NAMALWA (cell line): Measurements from ENCODE around the gene CLCN2.

Source experiments
- DNase-seq: peaks from one replicate; pipeline ENCODE4 v3.0.0-alpha.2; 2015; ENCODE audit warnings: low spot score

CLCN2 gene

DNA sequence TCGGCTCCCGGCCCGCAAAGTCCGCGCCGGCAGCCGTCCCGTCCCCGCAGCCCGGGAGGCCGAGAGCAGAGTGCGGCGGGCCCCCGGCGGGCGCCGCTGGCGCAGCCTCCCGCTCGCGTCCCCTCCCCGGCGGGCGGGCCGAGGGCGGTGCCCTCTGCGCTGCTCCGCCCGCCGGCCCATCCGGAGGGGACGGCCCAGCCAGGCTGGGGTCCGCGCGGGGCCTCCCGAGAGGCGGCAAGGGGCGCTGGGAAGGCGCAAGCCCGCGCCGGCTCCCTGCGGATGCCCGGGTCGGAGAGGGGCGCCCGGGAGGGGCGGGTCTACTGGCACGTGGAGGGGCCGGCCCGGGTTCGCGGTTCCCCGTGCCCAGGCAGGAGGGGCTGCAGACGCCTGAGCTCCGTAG is at the start of gene CLCN2, which contains the start of gene POLR2H:
Gene CLCN2, minus strand, starts transcription at position 74 of the 400 bp plus-strand sequence. CDS start 126 bp downstream, outside the sequence.
Gene POLR2H, plus strand, starts transcription at position 179 of the 400 bp plus-strand sequence. CDS start 1,783 bp downstream, outside the sequence.
- peak; percentile 61 for DNase-seq

DNA sequence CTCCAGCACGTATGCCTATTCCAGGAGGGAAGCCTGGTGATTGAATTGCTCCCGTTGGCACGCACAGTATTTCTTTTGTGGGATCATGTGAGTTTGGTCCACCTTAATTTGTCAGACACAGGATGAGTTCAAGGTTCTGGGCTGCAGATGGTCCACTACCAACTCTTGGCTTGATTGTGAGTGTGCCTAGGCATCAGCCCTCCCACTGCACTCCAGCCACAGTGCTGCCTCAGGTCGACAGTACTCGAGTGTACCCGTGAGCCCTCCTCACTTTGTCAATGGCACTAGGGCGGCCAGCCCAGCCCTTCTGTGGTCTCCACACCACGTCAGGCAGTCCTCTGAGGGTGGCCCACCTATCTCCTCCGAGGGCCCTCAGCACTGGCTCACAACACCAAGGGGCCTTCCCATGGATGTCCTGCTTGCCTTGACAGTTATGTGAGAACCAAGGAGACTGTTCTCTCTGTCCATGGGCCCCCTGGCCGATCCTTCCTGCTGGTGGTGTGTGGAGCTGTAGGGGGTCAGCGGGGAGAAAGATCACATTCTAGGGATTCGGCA is 48.6 kb upstream of the CLCN2 start:
- no peak for DNase-seq

DNA sequence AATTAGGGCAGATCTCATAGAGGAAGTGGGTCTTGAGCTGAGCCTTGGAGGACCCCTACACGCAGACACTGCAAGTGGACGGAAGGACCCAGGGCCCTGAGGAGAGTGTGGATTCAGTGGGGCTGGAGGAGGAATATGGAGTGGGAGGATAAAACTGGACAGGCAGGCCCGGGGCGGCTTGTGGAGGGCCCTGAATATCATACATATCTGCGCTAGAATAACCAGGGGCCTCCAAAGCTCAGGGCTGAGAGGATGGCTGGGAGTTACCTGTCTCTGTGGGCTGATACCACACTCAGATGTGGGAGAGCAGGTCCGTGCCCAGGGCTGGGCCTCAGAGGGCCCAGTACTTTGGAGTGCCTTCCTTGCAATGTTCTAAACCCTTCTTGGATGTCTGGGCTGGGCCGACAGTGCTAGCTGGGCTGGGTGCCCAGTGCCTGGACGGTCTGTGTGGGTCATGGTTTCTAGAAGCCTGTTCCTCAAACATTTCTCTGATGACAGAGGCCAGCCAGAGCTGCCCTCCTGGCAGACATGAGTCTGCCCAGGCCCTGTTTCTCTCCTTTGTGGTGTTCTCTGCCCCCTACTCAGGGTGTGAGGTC is 48.0 kb upstream of the CLCN2 start:
- DNase-seq, result no peak

DNA sequence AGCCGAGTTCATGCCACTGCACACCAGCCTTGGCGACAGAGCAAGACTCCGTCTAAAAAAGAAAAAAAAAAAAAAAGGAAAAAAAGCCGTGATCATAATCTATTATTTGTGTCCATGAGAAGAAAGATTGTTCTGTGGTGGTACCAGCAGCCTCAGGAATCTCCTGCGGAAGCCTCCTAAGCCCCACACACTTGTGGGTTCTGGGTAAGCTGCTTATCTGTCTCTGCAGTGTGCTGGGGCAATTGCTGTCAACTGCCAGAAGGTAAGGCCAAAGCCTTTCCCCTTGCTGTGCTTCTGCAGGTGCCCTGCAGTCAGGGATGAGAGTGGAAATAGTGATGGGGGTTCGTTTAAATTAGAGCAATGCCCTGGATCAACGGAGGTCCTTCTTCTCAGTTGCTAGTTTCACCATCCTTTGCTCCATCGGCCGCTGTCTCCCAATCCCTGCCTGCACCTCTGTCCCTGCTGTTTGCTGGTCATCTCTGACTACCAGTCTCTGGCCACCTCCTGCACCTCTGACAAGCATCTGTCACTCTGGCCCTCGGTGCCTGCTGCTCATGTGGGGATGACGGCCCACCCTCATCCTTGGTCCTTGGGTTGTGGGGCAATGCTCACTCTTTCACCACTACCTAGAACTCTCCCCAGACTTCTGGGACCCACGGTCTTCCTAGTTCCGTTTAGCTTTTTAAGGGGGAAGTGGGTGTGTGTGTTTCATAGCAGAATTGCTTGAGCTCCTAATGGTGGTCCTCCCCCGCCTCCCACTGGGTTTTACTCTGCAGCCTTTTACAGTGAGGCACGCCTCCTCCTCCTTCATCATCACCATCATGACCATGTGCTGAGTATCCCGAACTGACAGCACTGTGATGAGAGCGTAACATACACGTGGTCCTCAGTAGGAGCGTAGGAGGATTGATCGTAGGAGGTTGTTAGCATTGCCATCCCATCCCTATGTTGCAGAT is 43.9 kb upstream of the CLCN2 start:
- DNase-seq, result no peak

DNA sequence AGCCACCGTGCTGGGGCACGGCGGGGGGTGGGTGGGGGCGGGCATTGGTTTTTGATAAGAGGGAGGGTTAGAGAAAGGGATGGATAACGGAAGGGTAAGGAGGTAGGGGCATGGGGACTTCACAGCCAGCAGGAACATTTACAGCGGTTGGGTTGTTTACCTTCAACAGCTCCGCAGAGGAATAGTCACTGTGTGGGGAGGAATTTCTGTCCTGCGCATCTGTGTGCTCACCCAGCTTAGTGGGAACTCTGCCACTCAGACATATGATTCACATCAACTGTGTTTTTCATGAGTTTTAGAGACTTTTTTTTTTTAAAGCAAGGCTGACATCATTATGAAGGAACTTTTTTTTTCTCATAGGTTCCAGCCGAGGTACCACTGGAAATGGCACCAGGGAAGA is 38.0 kb upstream of the CLCN2 start:
- DNase-seq, result no peak

DNA sequence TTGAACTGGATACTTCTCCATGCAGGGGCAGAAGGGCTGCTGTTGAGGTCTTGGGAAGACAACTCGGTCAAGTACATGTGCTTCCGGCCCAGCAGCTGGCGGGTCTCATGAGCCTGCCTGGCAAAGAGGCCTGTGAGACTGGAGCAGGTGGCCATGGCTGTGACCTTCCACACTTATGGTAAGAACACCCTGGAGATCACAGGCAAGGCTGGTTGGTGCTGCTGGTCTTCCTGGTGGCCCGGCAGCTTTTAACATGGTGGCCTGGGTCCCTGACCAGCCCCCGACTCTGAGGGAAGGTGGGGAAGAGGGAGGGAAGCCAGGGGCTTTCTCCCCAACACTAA is 33.9 kb upstream of the CLCN2 start:
- no peak for DNase-seq

DNA sequence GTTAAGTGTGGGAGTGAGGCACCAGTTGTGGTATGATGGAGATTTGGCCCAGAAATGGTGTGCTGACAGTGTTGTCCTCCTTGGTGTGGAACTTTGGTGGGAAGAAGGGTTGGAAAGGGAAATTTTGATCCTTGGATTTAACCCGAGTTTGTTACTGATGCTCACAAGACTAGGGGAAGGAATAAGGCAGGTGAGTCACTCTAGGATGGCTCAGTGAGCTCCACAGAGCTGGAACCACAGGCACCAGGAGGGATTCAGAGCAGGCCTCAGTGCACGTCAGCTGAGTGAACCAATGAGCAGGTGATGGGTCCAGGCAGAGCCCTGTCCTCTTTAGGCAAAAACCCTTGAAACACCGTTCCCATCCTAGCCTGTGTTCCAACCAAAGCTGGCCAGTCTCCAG is 29.9 kb upstream of the CLCN2 start:
- DNase-seq, result no peak

DNA sequence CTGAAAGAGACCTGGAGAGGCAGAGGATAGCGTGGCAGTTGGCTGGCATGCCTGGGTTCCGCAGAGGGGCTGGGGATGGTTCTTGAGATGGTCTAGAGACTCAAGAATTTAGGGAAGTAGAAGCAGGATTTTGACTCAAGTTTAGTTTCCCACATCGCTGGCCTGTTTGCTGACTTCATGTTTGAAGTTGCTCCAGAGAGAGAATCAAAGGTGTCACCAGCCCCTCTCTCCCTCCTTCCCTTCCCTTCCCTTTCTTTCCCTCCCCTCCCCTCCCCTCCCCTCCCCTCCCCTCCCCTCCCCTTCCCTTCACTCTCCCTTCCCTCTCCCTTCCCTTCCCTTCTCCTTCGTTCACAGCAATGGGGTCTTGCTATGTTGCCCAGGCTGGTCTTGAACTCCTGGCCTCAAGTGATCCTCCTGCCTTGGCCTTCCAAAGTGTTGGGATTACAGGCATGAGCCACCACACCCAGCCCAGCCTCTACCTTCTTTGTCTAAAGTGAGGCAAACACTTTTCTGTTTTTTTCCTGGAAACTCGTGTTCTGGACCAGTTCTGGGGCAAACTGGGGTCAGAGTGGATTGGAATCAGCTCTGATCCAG is 28.6 kb upstream of the CLCN2 start:
- no peak for DNase-seq

DNA sequence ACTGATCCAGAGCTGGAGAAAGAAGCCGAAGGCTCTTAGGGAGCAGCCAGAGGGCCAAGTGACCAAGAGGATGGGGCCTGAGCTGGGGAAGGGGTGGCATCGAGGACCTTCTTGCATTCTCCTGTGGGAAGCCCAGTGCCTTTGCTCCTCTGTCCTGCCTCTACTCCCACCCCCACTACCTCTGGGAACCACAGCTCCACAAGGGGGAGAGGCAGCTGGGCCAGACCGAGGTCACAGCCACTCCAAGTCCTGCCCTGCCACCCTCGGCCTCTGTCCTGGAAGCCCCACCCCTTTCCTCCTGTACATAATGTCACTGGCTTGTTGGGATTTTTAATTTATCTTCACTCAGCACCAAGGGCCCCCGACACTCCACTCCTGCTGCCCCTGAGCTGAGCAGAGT is 28.0 kb upstream of the CLCN2 start:
- no peak for DNase-seq

DNA sequence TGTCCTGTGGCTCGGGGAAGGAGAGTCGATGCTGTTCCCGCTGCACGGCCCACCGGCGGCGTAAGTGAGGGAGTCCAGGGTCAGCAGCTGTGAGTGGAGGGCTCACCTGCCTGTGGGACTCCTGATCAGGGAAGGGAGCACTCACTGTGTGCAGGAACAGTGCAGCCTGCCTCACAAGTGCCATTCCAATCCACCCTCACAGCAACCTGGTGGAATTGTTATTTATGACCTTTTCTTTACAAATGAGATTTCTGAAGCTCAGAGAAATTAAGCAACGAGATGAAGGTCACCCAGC is 27.5 kb upstream of the CLCN2 start:
- no peak for DNase-seq

DNA sequence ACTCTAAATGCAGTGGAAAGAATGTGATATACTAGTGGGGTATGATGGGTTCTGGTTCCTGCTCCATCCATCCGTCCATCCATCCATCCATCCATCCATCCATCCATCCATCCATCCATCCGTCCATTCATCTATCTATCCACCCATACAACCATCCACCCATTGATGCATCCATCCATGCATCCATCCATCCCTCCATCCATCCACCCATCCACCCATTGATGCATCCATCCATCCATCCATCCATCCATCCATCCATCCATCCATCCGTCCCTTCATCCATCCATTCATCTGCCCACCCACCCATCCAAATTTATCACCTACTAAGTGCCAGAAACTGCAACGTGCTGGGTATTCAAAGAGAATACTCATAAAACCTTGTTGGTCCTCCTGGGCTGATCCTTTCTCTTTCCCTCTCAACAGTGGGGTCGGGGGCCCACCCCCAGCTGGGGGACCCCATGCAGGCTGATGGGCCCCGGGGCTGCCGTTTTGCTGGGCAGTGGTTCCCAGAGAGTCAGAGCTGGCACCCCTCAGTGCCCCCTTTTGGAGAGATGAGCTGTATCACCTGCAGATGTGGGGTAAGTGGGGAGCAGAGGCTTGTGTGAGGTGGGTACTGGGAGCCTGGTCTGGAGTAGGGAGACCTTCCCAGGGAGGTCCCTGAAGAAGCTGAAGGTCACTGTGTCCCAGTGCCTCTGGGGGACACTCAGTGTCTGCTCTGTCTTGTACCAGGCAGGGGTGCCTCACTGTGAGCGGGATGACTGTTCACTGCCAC is 26.9 kb upstream of the CLCN2 start:
- no peak for DNase-seq

DNA sequence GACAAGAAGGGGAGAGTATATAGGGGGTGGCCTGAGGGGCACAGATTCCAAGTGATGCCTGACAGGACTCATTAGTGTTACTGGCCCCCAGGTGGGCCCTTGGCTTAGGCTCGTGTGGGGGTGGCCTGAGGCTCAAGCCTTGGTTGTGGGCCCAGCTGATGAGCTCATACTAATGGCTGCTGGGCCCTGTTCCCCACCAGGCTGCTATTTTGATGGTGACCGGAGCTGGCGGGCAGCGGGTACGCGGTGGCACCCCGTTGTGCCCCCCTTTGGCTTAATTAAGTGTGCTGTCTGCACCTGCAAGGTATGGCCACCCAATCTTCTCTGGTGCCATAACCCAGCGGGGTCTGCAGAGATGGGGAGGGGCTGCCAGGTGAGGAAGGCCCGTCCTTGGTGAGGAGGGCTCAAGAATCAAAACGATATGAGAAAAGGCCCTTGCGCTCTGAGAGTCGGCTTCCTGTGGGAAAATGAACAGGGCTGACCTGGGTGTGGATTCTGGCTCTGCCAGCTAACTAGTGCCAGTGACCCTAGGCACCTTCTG is 25.8 kb upstream of the CLCN2 start:
- no peak for DNase-seq

DNA sequence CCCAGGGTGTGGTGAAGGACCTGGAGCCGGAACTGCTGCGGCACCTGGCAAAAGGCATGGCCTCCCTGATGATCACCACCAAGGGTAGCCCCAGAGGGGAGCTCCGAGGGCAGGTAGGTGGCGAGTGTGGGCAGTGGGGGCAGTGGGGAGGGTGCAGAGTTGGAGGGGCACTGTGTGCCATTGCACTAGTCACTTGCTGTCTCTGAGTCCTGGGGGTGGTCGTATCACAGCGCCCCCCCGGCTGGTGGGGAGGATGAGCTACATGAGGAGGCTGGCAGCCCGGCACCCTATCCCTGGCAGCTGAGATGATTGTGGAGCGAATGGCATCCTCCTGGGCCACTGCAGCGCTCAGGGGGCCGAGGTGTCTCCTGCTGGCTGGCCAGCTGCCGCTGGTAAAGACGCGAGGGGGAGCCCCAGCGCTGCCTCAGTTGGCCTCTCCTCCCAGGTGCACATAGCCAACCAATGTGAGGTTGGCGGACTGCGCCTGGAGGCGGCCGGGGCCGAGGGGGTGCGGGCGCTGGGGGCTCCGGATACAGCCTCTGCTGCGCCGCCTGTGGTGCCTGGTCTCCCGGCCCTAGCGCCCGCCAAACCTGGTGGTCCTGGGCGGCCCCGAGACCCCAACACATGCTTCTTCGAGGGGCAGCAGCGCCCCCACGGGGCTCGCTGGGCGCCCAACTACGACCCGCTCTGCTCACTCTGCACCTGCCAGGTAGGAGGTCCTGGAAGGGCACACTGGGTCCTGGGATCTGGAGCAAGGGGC is 24.8 kb upstream of the CLCN2 start:
- no peak for DNase-seq

DNA sequence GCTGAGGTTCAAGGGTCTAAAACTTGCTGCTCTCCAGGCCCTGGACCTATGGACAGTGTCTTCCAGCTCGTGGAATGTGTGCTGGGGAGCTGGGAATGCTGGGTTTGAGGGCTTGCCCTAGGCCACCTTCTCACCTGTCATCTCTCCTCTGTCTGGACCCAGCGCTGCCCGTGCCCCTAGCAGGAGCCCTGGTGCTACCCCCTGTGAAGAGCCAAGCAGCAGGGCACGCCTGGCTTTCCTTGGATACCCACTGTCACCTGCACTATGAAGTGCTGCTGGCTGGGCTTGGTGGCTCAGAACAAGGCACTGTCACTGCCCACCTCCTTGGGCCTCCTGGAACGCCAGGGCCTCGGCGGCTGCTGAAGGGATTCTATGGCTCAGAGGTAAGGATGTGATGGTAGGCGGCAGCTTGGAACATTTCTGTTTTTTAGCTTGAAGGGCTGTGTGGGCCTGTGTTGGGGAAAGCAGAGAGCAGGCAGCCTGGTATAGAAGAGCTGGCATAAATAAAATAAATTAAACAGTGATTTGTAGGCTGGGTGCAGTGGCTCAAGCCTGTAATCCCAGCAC is 23.5 kb upstream of the CLCN2 start:
- no peak for DNase-seq

DNA sequence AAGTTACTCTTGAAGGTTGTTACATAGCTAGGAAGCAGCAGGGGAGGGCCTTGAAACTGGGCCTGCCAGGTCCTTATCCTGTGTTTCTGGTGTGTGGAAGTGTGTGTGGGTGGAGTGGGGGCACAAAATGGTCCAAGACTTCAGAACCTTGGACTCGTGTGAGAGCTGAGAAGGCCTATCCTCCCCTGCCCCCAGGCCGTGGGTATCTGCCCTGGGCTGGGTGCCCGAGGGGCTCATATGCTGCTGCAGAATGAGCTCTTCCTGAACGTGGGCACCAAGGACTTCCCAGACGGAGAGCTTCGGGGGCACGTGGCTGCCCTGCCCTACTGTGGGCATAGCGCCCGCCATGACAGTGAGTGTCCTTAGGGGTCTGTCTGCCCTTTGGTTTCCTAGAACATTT is 22.9 kb upstream of the CLCN2 start:
- DNase-seq, result no peak

DNA sequence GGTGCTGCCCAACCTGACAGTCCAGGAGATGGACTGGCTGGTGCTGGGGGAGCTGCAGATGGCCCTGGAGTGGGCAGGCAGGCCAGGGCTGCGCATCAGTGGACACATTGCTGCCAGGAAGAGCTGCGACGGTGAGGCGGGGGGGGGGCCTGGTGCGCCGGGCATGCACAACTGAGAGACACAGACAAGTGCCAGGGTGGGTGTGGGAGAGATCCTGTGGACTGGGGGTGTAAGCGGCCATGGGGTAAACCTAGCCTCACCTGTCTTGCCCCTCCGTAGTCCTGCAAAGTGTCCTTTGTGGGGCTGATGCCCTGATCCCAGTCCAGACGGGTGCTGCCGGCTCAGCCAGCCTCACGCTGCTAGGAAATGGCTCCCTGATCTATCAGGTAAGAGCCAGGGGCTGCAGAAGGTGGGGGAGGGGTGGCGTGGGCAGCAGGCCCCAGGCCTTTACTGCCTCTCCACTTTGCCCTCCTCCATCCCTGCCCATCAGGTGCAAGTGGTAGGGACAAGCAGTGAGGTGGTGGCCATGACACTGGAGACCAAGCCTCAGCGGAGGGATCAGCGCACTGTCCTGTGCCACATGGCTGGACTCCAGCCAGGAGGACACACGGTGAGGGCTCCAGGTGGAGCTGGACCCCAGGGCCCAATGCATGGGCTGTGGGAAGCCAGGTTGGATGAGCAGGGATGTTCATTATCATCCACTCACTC is 21.8 kb upstream of the CLCN2 start:
- no peak for DNase-seq

DNA sequence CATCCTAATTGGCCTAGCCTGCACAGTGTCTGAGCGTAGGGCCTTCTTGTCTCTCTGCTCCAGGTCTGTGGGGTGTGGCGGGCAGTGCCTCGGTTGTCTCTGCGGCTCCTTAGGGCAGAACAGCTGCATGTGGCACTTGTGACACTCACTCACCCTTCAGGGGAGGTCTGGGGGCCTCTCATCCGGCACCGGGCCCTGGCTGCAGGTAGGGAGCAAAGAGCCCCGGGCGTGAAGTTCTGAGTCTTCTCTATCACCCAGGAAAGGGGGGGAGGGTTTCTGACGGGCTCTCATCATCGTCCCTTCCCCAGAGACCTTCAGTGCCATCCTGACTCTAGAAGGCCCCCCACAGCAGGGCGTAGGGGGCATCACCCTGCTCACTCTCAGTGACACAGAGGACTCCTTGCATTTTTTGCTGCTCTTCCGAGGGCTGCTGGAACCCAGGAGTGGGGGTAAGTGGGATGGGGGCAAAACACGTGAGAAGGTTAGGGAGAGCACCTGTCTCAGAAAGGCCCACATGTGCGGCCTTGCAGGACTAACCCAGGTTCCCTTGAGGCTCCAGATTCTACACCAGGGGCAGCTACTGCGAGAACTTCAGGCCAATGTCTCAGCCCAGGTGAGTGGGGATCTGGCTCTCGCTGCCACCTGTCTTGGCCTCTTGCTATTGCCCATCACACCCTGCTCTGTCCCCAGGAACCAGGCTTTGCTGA is 21.1 kb upstream of the CLCN2 start:
- DNase-seq, result no peak

DNA sequence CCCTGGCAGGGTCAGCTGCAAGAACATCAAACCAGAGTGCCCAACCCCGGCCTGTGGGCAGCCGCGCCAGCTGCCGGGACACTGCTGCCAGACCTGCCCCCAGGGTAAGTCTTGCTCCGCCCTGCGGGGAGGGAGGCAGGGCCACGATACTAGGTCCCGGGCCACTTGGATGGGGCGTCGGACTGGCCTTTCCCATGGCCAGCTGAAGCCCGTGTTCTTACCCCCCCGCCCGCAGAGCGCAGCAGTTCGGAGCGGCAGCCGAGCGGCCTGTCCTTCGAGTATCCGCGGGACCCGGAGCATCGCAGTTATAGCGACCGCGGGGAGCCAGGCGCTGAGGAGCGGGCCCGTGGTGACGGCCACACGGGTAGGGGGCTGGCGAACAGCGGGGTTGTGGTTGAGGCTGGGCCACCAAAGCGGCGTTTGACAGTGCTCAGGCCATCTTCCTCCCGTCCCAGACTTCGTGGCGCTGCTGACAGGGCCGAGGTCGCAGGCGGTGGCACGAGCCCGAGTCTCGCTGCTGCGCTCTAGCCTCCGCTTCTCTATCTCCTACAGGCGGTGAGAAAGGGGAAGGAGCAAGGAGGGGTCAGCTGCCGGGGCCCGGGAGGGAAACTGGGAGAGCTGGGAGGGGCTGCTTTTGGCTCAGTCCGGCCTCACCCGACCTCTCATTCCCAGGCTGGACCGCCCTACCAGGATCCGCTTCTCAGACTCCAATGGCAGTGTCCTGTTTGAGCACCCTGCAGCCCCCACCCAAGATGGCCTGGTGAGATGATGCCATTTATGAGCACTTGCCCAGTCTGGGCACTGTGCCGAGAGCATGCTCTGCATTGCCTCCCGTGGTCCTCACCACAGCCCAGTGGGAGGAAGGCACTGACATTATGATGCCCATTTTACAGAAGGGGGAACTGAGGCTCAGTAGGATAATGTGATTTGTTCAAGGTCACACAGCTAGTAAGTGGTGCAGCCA is 20.1 kb upstream of the CLCN2 start:
- DNase-seq, result no peak
